H1 (cell line): ENCODE results near the gene SULT6B1. TPM values are rescaled to one million over a fixed set of nuclear protein-coding genes. Genes with fewer than 3 reads are reported as not detected.

Source experiments
- CTCF ChIA-PET: fragments of 300-600 bp; sonication (Branson Sonifier 250); formaldehyde crosslinking; loops from one replicate; lab custom pipeline; 2021; ENCODE audit not compliant: partially characterized antibody; lab: Charles Lee
- POLR2A ChIA-PET: fragments of 300-600 bp; sonication (Branson Sonifier 250); formaldehyde crosslinking; loops from one replicate; lab custom pipeline; 2021; ENCODE audit warnings: inconsistent platforms; ENCODE audit not compliant: partially characterized antibody; lab: Charles Lee
- DNase-seq, 2 experiments: peaks; one replicate each; pipeline versions ENCODE4 v3.0.0 to v3.0.0-alpha.2; 2010 to 2022; ENCODE audit warnings: low spot score in 2 of 2, low read depth in 1 of 2, mixed read lengths in 1 of 2
- FAIRE-seq: peaks from 2 replicates; lab custom pipeline; 2011; peaks lifted over from hg19 to GRCh38; lab: Jason Lieb, UNC
- H2AFZ ChIP-seq: 2 replicates; pipeline ENCODE4 v1.8.1; 2012; ENCODE audit warnings: low read length, inconsistent platforms
- H2AK5ac ChIP-seq: 2 replicates; pipeline ENCODE4 v1.6.1; 2013; ENCODE audit warnings: low read depth, low read length
- H2BK120ac ChIP-seq: replicated peaks from 2 replicates; pipeline ENCODE3; 2013; ENCODE audit warnings: low read depth, low read length, inconsistent platforms
- H2BK12ac ChIP-seq: 2 replicates; pipeline ENCODE4 v1.6.1; 2013; ENCODE audit warnings: low read depth, low read length
- H2BK15ac ChIP-seq: 2 replicates; pipeline ENCODE4 v1.6.1; 2013; ENCODE audit warnings: low read length
- H2BK20ac ChIP-seq: 2 replicates; pipeline ENCODE4 v1.6.1; 2013; ENCODE audit warnings: low read length
- H2BK5ac ChIP-seq: 2 replicates; pipeline ENCODE4 v1.6.1; 2013; ENCODE audit warnings: low read depth, low read length
- H3K14ac ChIP-seq: 2 replicates; pipeline ENCODE4 v1.6.1; 2013; ENCODE audit warnings: inconsistent platforms; ENCODE audit not compliant: insufficient read length
- H3K18ac ChIP-seq: 2 replicates; pipeline ENCODE4 v1.6.1; 2013; ENCODE audit warnings: low read length; ENCODE audit errors: extremely low read depth
- H3K23ac ChIP-seq: 2 replicates; pipeline ENCODE4 v1.6.1; 2013; ENCODE audit warnings: inconsistent platforms; ENCODE audit not compliant: insufficient read length
- H3K23me2 ChIP-seq: 2 replicates; pipeline ENCODE4 v1.6.1; 2013; ENCODE audit warnings: low read depth, low read length
- H3K27ac ChIP-seq: 2 replicates; pipeline ENCODE4 v1.6.1; 2011; ENCODE audit warnings: low read depth, low read length, inconsistent platforms
- H3K27me3 ChIP-seq, 4 experiments: replicated peaks in 1 of 4; 1 replicate in 1 of 4; 2 replicates in 3 of 4; pipeline versions ENCODE4 v1.6.1 to v1.8.1; 2011 to 2013; ENCODE audit warnings: low read length in 3 of 4, mild to moderate bottlenecking in 3 of 4, inconsistent platforms in 2 of 4, mixed read lengths in 2 of 4, moderate library complexity in 1 of 4; ENCODE audit not compliant: control insufficient read depth in 3 of 4, insufficient read depth in 3 of 4; ENCODE audit errors: extremely low read depth in 1 of 4
- H3K36me3 ChIP-seq, 4 experiments: 2 replicates each; pipeline versions ENCODE4 v1.6.1 to v1.8.1; 2011 to 2013; ENCODE audit warnings: mild to moderate bottlenecking in 4 of 4, low read length in 3 of 4, moderate library complexity in 2 of 4, control low read depth in 1 of 4, inconsistent platforms in 1 of 4; ENCODE audit not compliant: insufficient read depth in 4 of 4, control insufficient read depth in 2 of 4
- H3K4ac ChIP-seq: replicated peaks from 2 replicates; pipeline ENCODE3; 2013; ENCODE audit warnings: low read length, low read depth, mixed read lengths, inconsistent platforms; ENCODE audit not compliant: insufficient read length
- H3K4me1 ChIP-seq, 4 experiments: replicated peaks in 1 of 4; 1 replicate in 1 of 4; 2 replicates in 3 of 4; pipeline versions ENCODE4 v1.6.1 to v1.8.1; 2011 to 2013; ENCODE audit warnings: low read length in 3 of 4, inconsistent platforms in 2 of 4, mixed read lengths in 1 of 4; ENCODE audit not compliant: insufficient read depth in 4 of 4, control insufficient read depth in 3 of 4
- H3K4me2 ChIP-seq, 2 experiments: 2 replicates each; pipeline versions ENCODE4 v1.6.1 to v1.8.1; 2011 to 2013; ENCODE audit warnings: low read depth in 2 of 2, low read length in 2 of 2, control low read depth in 1 of 2, inconsistent platforms in 1 of 2, mild to moderate bottlenecking in 1 of 2; ENCODE audit not compliant: insufficient read depth in 1 of 2
- H3K4me3 ChIP-seq, 4 experiments: fragments of 200-600, 300-600 bp in 1 of 4; sonication (generic), shearing (Covaris generic), sonication (Bioruptor Twin) in 1 of 4; 2 replicates each; pipeline versions ENCODE4 v1.5.1 to v1.8.1; 2011 to 2016; ENCODE audit warnings: low read length in 4 of 4, low read depth in 3 of 4, control low read depth in 2 of 4, inconsistent platforms in 2 of 4, mild to moderate bottlenecking in 2 of 4, mixed read lengths in 1 of 4, moderate library complexity in 1 of 4; ENCODE audit not compliant: insufficient read depth in 2 of 4; ENCODE audit errors: extremely low read depth in 1 of 4
- H3K56ac ChIP-seq: replicated peaks from 2 replicates; pipeline ENCODE3; 2013; ENCODE audit warnings: low read depth, mild to moderate bottlenecking, mixed read lengths, low read length, inconsistent platforms; ENCODE audit not compliant: insufficient read length
- H3K79me1 ChIP-seq: 2 replicates; pipeline ENCODE4 v1.6.1; 2013; ENCODE audit warnings: low read depth, low read length, control low read depth
- H3K79me2 ChIP-seq, 2 experiments: 2 replicates each; pipeline versions ENCODE4 v1.6.1 to v1.8.1; 2012 to 2013; ENCODE audit warnings: low read length in 2 of 2, mild to moderate bottlenecking in 2 of 2, inconsistent platforms in 1 of 2; ENCODE audit not compliant: insufficient read depth in 2 of 2, control insufficient read depth in 1 of 2
- H3K9ac ChIP-seq, 4 experiments: replicated peaks in 1 of 4; 1 replicate in 1 of 4; 2 replicates in 3 of 4; pipeline versions ENCODE4 v1.6.1 to v1.8.1; 2011 to 2013; ENCODE audit warnings: low read depth in 3 of 4, low read length in 3 of 4, control low read depth in 2 of 4, mild to moderate bottlenecking in 2 of 4, moderate library complexity in 2 of 4, inconsistent platforms in 1 of 4; ENCODE audit errors: extremely low read depth in 1 of 4
- H3K9me3 ChIP-seq, 2 experiments: 2 replicates each; pipeline versions ENCODE4 v1.6.1 to v1.8.1; 2012 to 2013; ENCODE audit warnings: mild to moderate bottlenecking in 2 of 2, moderate library complexity in 2 of 2, control low read depth in 1 of 2, inconsistent platforms in 1 of 2, low read depth in 1 of 2, low read length in 1 of 2, mixed read lengths in 1 of 2; ENCODE audit not compliant: insufficient read depth in 2 of 2
- H4K20me1 ChIP-seq, 2 experiments: replicated peaks in 1 of 2; 2 replicates each; pipeline versions ENCODE3 to v1.8.1; 2011 to 2013; ENCODE audit warnings: inconsistent platforms in 2 of 2, low read length in 2 of 2, mild to moderate bottlenecking in 1 of 2; ENCODE audit not compliant: insufficient read depth in 2 of 2, control insufficient read depth in 1 of 2
- H4K5ac ChIP-seq: 2 replicates; pipeline ENCODE4 v1.6.1; 2013; ENCODE audit warnings: low read length, low read depth, mixed read lengths, inconsistent platforms; ENCODE audit not compliant: insufficient read length
- H4K8ac ChIP-seq: 2 replicates; pipeline ENCODE4 v1.8.0; 2013; ENCODE audit warnings: mild to moderate bottlenecking, moderate library complexity, low read length, inconsistent platforms; ENCODE audit not compliant: insufficient read depth; ENCODE audit errors: extremely low read depth
- H4K91ac ChIP-seq: replicated peaks from 2 replicates; pipeline ENCODE3; 2013; ENCODE audit warnings: low read length, mixed read lengths, inconsistent platforms; ENCODE audit not compliant: insufficient read length
- ASH2L ChIP-seq: fragments of 200-600, 300-600 bp; sonication (generic); IDR thresholded peaks from one replicate; pipeline ENCODE4 v1.7.1; 2017; ENCODE audit warnings: low read length
- E2F6 ChIP-seq: IDR thresholded peaks from 2 replicates; pipeline ENCODE4 v1.6.1; 2012; ENCODE audit warnings: inconsistent platforms
- EP300 ChIP-seq, 2 experiments: IDR thresholded peaks; 1 replicate in 1 of 2; 2 replicates in 1 of 2; pipeline ENCODE4 v1.6.1; 2011 to 2012; ENCODE audit warnings: low read depth in 2 of 2, low read length in 2 of 2, mild to moderate bottlenecking in 2 of 2, borderline replicate concordance in 1 of 2, inconsistent platforms in 1 of 2, moderate library complexity in 1 of 2
- MAFK ChIP-seq: IDR thresholded peaks from 2 replicates; pipeline ENCODE4 v1.6.1; 2012; ENCODE audit warnings: low read depth, mild to moderate bottlenecking, improper control_type of control experiment, low read length
- PHF8 ChIP-seq: fragments of 200-600 bp; sonication (generic); conservative IDR thresholded peaks from 2 replicates; pipeline ENCODE4 v1.7.1; 2012; ENCODE audit warnings: low read depth, mild to moderate bottlenecking, inconsistent platforms, low read length, moderate library complexity
- POLR2A ChIP-seq, 2 experiments: IDR thresholded peaks; 1 replicate in 1 of 2; 2 replicates in 1 of 2; pipeline ENCODE4 v1.6.1; 2011; ENCODE audit warnings: low read depth in 2 of 2, low read length in 2 of 2, mild to moderate bottlenecking in 2 of 2; ENCODE audit errors: control extremely low read depth in 1 of 2
- RBBP5 ChIP-seq: IDR thresholded peaks from 2 replicates; pipeline ENCODE4 v1.7.1; 2012; ENCODE audit warnings: low read depth, mild to moderate bottlenecking, inconsistent platforms, low read length, moderate library complexity, borderline replicate concordance
- TBP ChIP-seq: IDR thresholded peaks from 2 replicates; pipeline ENCODE4 v1.6.1; 2011; ENCODE audit warnings: low read depth, low read length, improper control_type of control experiment
- WGBS, 2 experiments: shearing (Covaris generic) in 1 of 2; methylation state at CpG; one replicate each; pipeline versions ENCODE4 v1.1.6 to v1.1.7; 2013 to 2015; ENCODE audit warnings: low lambda C conversion rate in 2 of 2, mixed read lengths in 2 of 2, inconsistent platforms in 1 of 2, low coverage in 1 of 2, missing lambda C conversion rate in 1 of 2; ENCODE audit not compliant: insufficient replicate concordance in 2 of 2, insufficient coverage in 1 of 2, insufficient read length in 1 of 2; ENCODE audit errors: extremely low coverage in 1 of 2, missing lambda C conversion rate in 1 of 2; 5-methylcytosine and 5-hydroxymethylcytosine counted together
- polyA plus RNA-seq, 7 experiments: library from polyadenylated mRNA; depleted of rRNA in 3 of 7; stranded (reverse) in 5 of 7; unstranded in 2 of 7; fragments of >200 nt in 5 of 7; fragments of 200-250 nt in 2 of 7; gene quantifications; 1 replicate in 5 of 7; 2 replicates in 1 of 7; 4 replicates in 1 of 7; pipeline versions ENCODE4 v1.2.1 to v1.2.3, GENCODE V29; 2011 to 2013; ENCODE audit warnings: missing spikeins in 2 of 7, mixed read lengths in 2 of 7
- total RNA-seq: library from RNA; stranded (reverse); fragmentation: NEBNext Ultra II Directional; extraction: Animal tissue kit (Norgen Biotek cat#: 25700); gene quantifications from 2 replicates; pipeline ENCODE4 v1.2.1, GENCODE V29; 2021
- TF ChIP-seq, protein P1 (sequence below): IDR thresholded peaks from 2 replicates; pipeline ENCODE4 v1.6.1; 2012; ENCODE audit warnings: inconsistent platforms

The SULT6B1 gene
- total and polyA plus RNA-seq, 2 of the 8 experiments (the other 6 are each of a cell fraction or from before 2014, with no cell fraction given) = not detected

DNA sequence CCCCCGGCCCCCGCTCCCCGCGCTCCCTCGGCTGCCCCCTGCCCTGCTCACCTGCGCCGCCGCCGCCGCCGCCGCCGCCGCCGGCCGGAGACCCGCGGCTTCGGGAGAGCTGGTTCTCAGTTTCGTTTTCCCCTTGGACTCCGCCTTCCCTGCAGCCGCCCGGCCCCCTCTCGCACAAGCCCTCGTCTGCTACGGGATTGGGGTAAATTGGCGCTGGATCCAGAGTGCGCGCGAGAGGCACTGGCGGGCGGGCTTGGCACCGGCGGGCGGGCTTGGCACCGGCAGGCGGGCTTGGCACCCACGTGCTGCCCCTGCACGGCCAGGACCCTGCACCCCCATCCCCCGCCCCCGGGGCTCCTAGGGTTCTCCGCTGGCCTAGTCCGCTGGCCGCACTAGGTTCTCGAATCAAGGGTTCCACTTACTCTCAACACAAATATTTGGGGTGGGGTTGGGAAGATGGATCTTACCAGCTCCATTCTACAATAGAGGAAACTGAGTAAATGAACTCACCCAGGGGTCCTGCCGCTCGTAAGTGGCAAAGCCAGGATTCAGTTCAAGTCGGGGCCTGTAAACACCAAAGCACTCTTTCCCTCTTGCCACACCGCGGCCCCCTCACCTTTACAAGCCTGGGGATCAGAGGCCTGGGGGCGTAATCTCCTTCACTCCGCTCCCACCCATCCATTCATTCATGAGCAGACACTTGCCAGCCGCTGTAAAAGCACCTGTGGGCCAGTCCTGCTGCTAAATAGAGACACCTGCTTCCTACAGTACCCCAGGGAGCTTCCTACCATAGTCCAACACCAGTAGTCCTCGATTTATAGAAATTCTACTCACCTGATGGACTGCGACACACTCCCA lies 31.4 kb downstream of the SULT6B1 start, which contains the start of gene EIF2AK2:
EIF2AK2 (minus strand) TSS at position 124 of the 858 bp plus-strand sequence. CDS start 9,174 bp downstream, outside the sequence.
- Histone ChIP-seq H3K23me2 (peaks cover 6% of the 10 kb centered on the region; the same call in 1 of the 2 replicates), H3K9me3 (no peaks in the 10 kb centered on the region), H3K9ac (peak within 1 kb of the TSS; percentile 54 to 78 (median 63)), H4K20me1 (no peaks in the 10 kb centered on the region), H4K8ac (peak within 1 kb of the TSS; percentile 26; the same call in 1 of the 2 replicates), H3K36me3 (no peaks in the 10 kb centered on the region; a peak in 2 of 8 replicates), H3K23ac (no peak within 1 kb of the TSS), H3K4me3 (peak within 1 kb of the TSS; percentile 61 to 87 (median 70)), H2BK15ac (0 out of 2 replicates have a peak within 1 kb of the TSS, but pooled peaks have one; percentile 2), H3K14ac (no peak within 1 kb of the TSS), H3K4me2 (peak within 1 kb of the TSS; percentile 83 to 90), H3K18ac (peak within 1 kb of the TSS; percentile 10), H2BK120ac (peak within 1 kb of the TSS; percentile 14), H2BK5ac (peak within 1 kb of the TSS; percentile 48; the same call in 1 of the 2 replicates), H3K79me2 (peaks cover 0 to 30% of the 10 kb centered on the region in 2 experiments; a peak in 2 of 4 replicates), H3K4ac (peak within 1 kb of the TSS; percentile 1), H3K56ac (no peak within 1 kb of the TSS), H2AK5ac (0 out of 2 replicates have a peak within 1 kb of the TSS, but pooled peaks have one; percentile 4), H4K5ac (no peak within 1 kb of the TSS), H2AFZ (peak within 1 kb of the TSS; percentile 28; the same call in 1 of the 2 replicates), H2BK20ac (no peak within 1 kb of the TSS), H2BK12ac (peak within 1 kb of the TSS; percentile 60; the same call in 1 of the 2 replicates), H4K91ac (peak within 1 kb of the TSS; percentile 37), H3K4me1 (peaks cover 0 to 11% (median 8%) of the 10 kb centered on the region in 4 experiments; a peak in 6 of 7 replicates), H3K79me1 (peaks cover 2% of the 10 kb centered on the region; the same call in 1 of the 2 replicates), H3K27me3 (no peaks in the 10 kb centered on the region), H3K27ac (no peak within 1 kb of the TSS)
- CTCF ChIA-PET = interaction anchor here (1.0 to 3.2 kb wide), 3 partner anchors 11 to 93 kb away, joined by 3 to 16 read pairs (median 4); no protein-coding TSS in a partner anchor
- WGBS, 2 experiments = 55% methylated on average over 12 of the region's 55 CpGs; no CpG with 5 or more reads in 1 of the 2 experiments
- POLR2A ChIA-PET = interaction anchor here (0.8 to 3.8 kb wide), 10 partner anchors 9 to 193 kb away, joined by 3 to 15 read pairs (median 4); partner anchors contain the start of genes CEBPZ and NDUFAF7
- DNase-seq (peak in 1 of 2 experiments; percentile 86), FAIRE-seq (no peak)
- TF ChIP-seq, protein P1, sequence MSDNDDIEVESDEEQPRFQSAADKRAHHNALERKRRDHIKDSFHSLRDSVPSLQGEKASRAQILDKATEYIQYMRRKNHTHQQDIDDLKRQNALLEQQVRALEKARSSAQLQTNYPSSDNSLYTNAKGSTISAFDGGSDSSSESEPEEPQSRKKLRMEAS = peak; percentile 89
- TF ChIP-seq TBP (peak; percentile 51; the same call in 1 of the 2 replicates), PHF8 (no peak; the same call in none of the 2 replicates), RBBP5 (peak; percentile 71; the same call in 1 of the 2 replicates), EP300 (IDR thresholded peaks at IDR 0.05; ENCODE audit: borderline replicate concordance in 1 of 2, low read depth in 2 of 2, low read length in 2 of 2) (0 out of 3 replicates have a peak, but pooled peaks of 1 of the 2 experiments have one; percentile 41), E2F6 (peak; percentile 88), MAFK (no peak), POLR2A (IDR thresholded peaks at IDR 0.05; ENCODE audit: control extremely low read depth in 1 of 2, low read depth in 2 of 2, low read length in 2 of 2) (peak; percentile 11 to 54; a peak in 2 of 3 replicates), ASH2L (no peak)
